ENCODE data around the gene IL1RAPL2.

GRCh38 chrX:105229146-105229545, 663.1 kb downstream of the IL1RAPL2 start:
- TF ChIP-seq FOXK2 (IDR thresholded peaks at IDR 0.05) = no peak
- TF ChIP-seq POLR2A (IDR thresholded peaks at IDR 0.05; ENCODE audit: low read depth, low read length) = no peak
